Kidney glomerular epithelial cell (primary cell): ENCODE results near the gene UTP4.

ENCODE experiments used
- DNase-seq: peaks from one replicate; lab custom pipeline; 2025; lab: John Stamatoyannopoulos, UW

The UTP4 gene

GRCh38 chr16:69132424-69133252 is at the start of gene UTP4, which contains the start of gene CHTF8:
Gene UTP4, plus strand, starts transcription at chr16:69132649. Its CDS starts 811 bp downstream, at chr16:69133460.
Gene CHTF8, minus strand, starts transcription at chr16:69132588. Its CDS starts 11,130 bp downstream, at chr16:69121458.
- peak; percentile 63 for DNase-seq

- DNase-seq: no peak
These were observed 49.0 kb upstream of the UTP4 start for GRCh38 chr16:69083306-69083941.

GRCh38 chr16:69084289-69084688 is 48.2 kb upstream of the UTP4 start:
- no peak for DNase-seq

- DNase-seq: no peak
These were observed 47.3 kb upstream of the UTP4 start for GRCh38 chr16:69085032-69085695.

- no peak for DNase-seq
These were observed 45.3 kb upstream of the UTP4 start for GRCh38 chr16:69087161-69087581.

GRCh38 chr16:69088684-69089083 is 43.8 kb upstream of the UTP4 start:
- no peak for DNase-seq

GRCh38 chr16:69089091-69089910 is 43.1 kb upstream of the UTP4 start:
- DNase-seq: peak; percentile 4

- no peak for DNase-seq
These were observed 38.5 kb upstream of the UTP4 start for GRCh38 chr16:69093974-69094373.

GRCh38 chr16:69094501-69094900 is 37.9 kb upstream of the UTP4 start:
- no peak for DNase-seq

- DNase-seq: no peak
These were observed 37.3 kb upstream of the UTP4 start for GRCh38 chr16:69095193-69095592.

GRCh38 chr16:69100071-69100691 is 32.3 kb upstream of the UTP4 start:
- DNase-seq: peak; percentile 29

GRCh38 chr16:69105501-69106361 is 26.7 kb upstream of the UTP4 start, which contains the start of gene HAS3:
Gene HAS3, plus strand, starts transcription at chr16:69105653. Its CDS starts 3,743 bp downstream, at chr16:69109396.
- peak; percentile 69 for DNase-seq

GRCh38 chr16:69106491-69107315 is 25.7 kb upstream of the UTP4 start:
- no peak for DNase-seq

- no peak for DNase-seq
These were observed 25.0 kb upstream of the UTP4 start for GRCh38 chr16:69107316-69107962.

- DNase-seq: no peak
These were observed 24.2 kb upstream of the UTP4 start for GRCh38 chr16:69108064-69108904.

- no peak for DNase-seq
These were observed 23.6 kb upstream of the UTP4 start for GRCh38 chr16:69108905-69109252.

- DNase-seq: no peak
These were observed 22.8 kb upstream of the UTP4 start for GRCh38 chr16:69109486-69110270.
